ENCODE results near the gene MOB3B.

GRCh38 chr9:27518809-27519208 lies 10.8 kb downstream of the MOB3B start:
- TF ChIP-seq CTCF (conservative IDR thresholded peaks at IDR 0.05; ENCODE audit: low read depth, low read length) (no peak), EZH2 (IDR thresholded peaks at IDR 0.05; ENCODE audit: low read length, unreplicated experiment) (no peak), EZH2phosphoT487 (IDR thresholded peaks at IDR 0.05; ENCODE audit: borderline replicate concordance, low read length) (no peak)

All from PC-3 (cell line).